CD14-positive monocyte (primary cell): Measurements from ENCODE around the gene LARP4B. TPM values are rescaled to one million over a fixed set of nuclear protein-coding genes. Genes with fewer than 3 reads are reported as not detected.

Experiments used
- DNase-seq, 3 donors: peaks; one replicate each; pipeline ENCODE4 v3.0.0-alpha.2; 2011 to 2022
- H2AFZ ChIP-seq: 2 replicates; pipeline ENCODE4 v1.6.0; 2012; ENCODE audit warnings: mild to moderate bottlenecking, low read depth, low read length, inconsistent platforms; ENCODE audit not compliant: insufficient read depth, poor library complexity, severe bottlenecking
- H3K27ac ChIP-seq, 2 donors: 1 replicate in 1 of 2; 2 replicates in 1 of 2; pipeline ENCODE4 v1.5.1; 2012 to 2013; ENCODE audit warnings: low read length in 2 of 2, control low read depth in 1 of 2, inconsistent platforms in 1 of 2, low read depth in 1 of 2, mild to moderate bottlenecking in 1 of 2
- H3K27me3 ChIP-seq, 2 donors: one replicate each; pipeline versions ENCODE4 v1.6.0 to v1.6.1; 2011 to 2013; ENCODE audit warnings: low read length in 2 of 2; ENCODE audit not compliant: control insufficient read depth in 2 of 2, insufficient read depth in 2 of 2
- H3K36me3 ChIP-seq, 2 donors: replicated peaks in 1 of 2; 1 replicate in 1 of 2; 2 replicates in 1 of 2; pipeline versions ENCODE4 v1.5.1 to v1.6.1; 2012 to 2013; ENCODE audit warnings: low read length in 2 of 2, control low read depth in 1 of 2, inconsistent platforms in 1 of 2, mild to moderate bottlenecking in 1 of 2; ENCODE audit not compliant: insufficient read depth in 2 of 2, control insufficient read depth in 1 of 2
- H3K4me1 ChIP-seq, 2 donors: 1 replicate in 1 of 2; 2 replicates in 1 of 2; pipeline versions ENCODE4 v1.5.1 to v1.6.1; 2012 to 2013; ENCODE audit warnings: low read length in 2 of 2, control low read depth in 1 of 2, inconsistent platforms in 1 of 2, mild to moderate bottlenecking in 1 of 2, moderate library complexity in 1 of 2; ENCODE audit not compliant: insufficient read depth in 2 of 2, control insufficient read depth in 1 of 2
- H3K4me2 ChIP-seq: replicated peaks from 2 replicates; pipeline ENCODE3; 2012; ENCODE audit warnings: low read length, moderate library complexity, mild to moderate bottlenecking; ENCODE audit not compliant: poor library complexity, severe bottlenecking; ENCODE audit errors: extremely low read depth
- H3K4me3 ChIP-seq, 3 experiments: fragments of 200-600 bp in 1 of 3; sonication (generic) in 1 of 3; replicated peaks in 1 of 3; 1 replicate in 2 of 3; 2 replicates in 1 of 3; pipeline ENCODE4 v1.5.1; 2011 to 2013; ENCODE audit warnings: low read length in 3 of 3, mild to moderate bottlenecking in 3 of 3, control low read depth in 2 of 3, low read depth in 2 of 3, inconsistent platforms in 1 of 3, moderate library complexity in 1 of 3
- H3K79me2 ChIP-seq: 2 replicates; pipeline ENCODE4 v1.6.0; 2012; ENCODE audit warnings: mild to moderate bottlenecking, control low read depth, inconsistent platforms, low read length, moderate library complexity; ENCODE audit not compliant: insufficient read depth
- H3K9ac ChIP-seq: 2 replicates; pipeline ENCODE4 v1.6.0; 2017; ENCODE audit warnings: low read length, mild to moderate bottlenecking; ENCODE audit not compliant: insufficient read depth, poor library complexity, severe bottlenecking
- H3K9me3 ChIP-seq, 2 donors: replicated peaks in 1 of 2; 1 replicate in 1 of 2; 2 replicates in 1 of 2; pipeline versions ENCODE4 v1.5.1 to v1.6.1; 2012 to 2013; ENCODE audit warnings: low read length in 2 of 2, control low read depth in 1 of 2; ENCODE audit not compliant: control insufficient read depth in 1 of 2, insufficient read depth in 1 of 2
- H4K20me1 ChIP-seq: 2 replicates; pipeline ENCODE4 v1.6.0; 2012; ENCODE audit warnings: mild to moderate bottlenecking, low read length, control low read depth, moderate library complexity; ENCODE audit not compliant: insufficient read depth
- H3K27ac Mint-ChIP-seq, 7 donors: one replicate each; pipeline ENCODE4 v1.8.0; 2020; ENCODE audit warnings: mild to moderate bottlenecking in 7 of 7, mixed read lengths in 7 of 7, moderate library complexity in 6 of 7, inconsistent platforms in 2 of 7
- H3K27me3 Mint-ChIP-seq, 3 donors: one replicate each; pipeline ENCODE4 v1.8.0; 2021 to 2022; ENCODE audit warnings: low read depth in 3 of 3, mild to moderate bottlenecking in 3 of 3, mixed read lengths in 3 of 3, moderate library complexity in 3 of 3, inconsistent platforms in 1 of 3
- H3K36me3 Mint-ChIP-seq, 2 donors: one replicate each; pipeline ENCODE4 v1.8.0; 2020; ENCODE audit warnings: mixed read lengths in 2 of 2, inconsistent platforms in 1 of 2, mild to moderate bottlenecking in 1 of 2
- H3K4me1 Mint-ChIP-seq: one replicate; pipeline ENCODE4 v1.8.0; 2020; ENCODE audit warnings: mild to moderate bottlenecking, mixed read lengths
- H3K4me3 Mint-ChIP-seq, 2 donors: one replicate each; pipeline ENCODE4 v1.8.0; 2020; ENCODE audit warnings: mild to moderate bottlenecking in 2 of 2, mixed read lengths in 2 of 2, moderate library complexity in 1 of 2
- H3K9me3 Mint-ChIP-seq, 7 donors: one replicate each; pipeline ENCODE4 v1.8.0; 2020 to 2022; ENCODE audit warnings: mixed read lengths in 7 of 7, mild to moderate bottlenecking in 6 of 7, moderate library complexity in 6 of 7, inconsistent platforms in 2 of 7
- WGBS: methylation state at CpG from one replicate; pipeline ENCODE4 v1.1.5; 2013; ENCODE audit warnings: missing lambda C conversion rate; ENCODE audit not compliant: insufficient coverage; 5-methylcytosine and 5-hydroxymethylcytosine counted together
- intact Hi-C, 2 donors: fragments of 100-400 bp; cut with micrococcal nuclease; formaldehyde crosslinking; loops; one replicate each; pipeline versions ENCODE4 v1.15.0 to v1.15.1; 2023
- polyA plus RNA-seq, 3 donors: library from polyadenylated mRNA; depleted of rRNA in 1 of 3; unstranded in 2 of 3; stranded (reverse) in 1 of 3; fragments of 300-500 nt in 2 of 3; fragments of >200 nt in 1 of 3; fragmentation: Illumina TruSeq in 2 of 3; gene quantifications; 1 replicate in 2 of 3; 2 replicates in 1 of 3; pipeline ENCODE4 v1.2.3, GENCODE V29; 2012 to 2021
- TF ChIP-seq, protein P1 (sequence below): fragments of 200-600 bp; IDR thresholded peaks from one replicate; pipeline ENCODE4 v1.8.0; 2022; ENCODE audit warnings: antibody characterized with exemption, mild to moderate bottlenecking

LARP4B gene
- polyA plus RNA-seq, 3 donors: 17.2 to 52.3 (median 33.0) TPM

DNA sequence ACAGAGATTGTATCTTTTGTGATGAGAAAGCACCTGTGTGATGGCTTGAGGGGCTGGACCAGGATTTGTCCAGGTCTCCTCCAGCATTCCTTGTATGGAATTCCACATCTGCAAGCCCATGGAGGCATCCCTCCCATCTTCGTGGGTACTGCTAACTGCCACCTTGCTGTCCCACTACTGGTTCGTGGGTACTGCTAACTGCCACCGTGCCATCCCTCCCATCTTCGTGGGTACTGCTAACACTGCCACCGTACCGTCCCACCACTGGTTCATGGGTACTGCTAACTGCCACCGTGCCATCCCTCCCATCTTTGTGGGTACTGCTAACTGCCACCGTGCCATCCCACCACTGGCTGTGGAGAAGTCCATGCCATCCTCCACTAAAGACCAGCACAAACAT lies 111.7 kb downstream of the LARP4B start:
- Histone ChIP-seq H3K9ac (no peak overlapping the region), H3K4me1 (peaks cover 23 to 26% of the 10 kb centered on the region in 2 donors), H3K4me2 (no peak overlapping the region), H3K27ac (peak overlapping the region in 1 of 2 donors; percentile 21), H3K9me3 (no peaks in the 10 kb centered on the region), H3K36me3 (peaks cover 80 to 99% of the 10 kb centered on the region in 2 donors), H3K79me2 (no peaks in the 10 kb centered on the region), H3K4me3 (no peak overlapping the region), H3K27me3 (no peaks in the 10 kb centered on the region), H2AFZ (no peak overlapping the region), H4K20me1 (peaks cover 56% of the 10 kb centered on the region)
- DNase-seq: no peak
- 94% methylated on average over 8 of the region's 8 CpGs for WGBS
- peaks cover 77 to 90% of the 10 kb centered on the region in 2 donors for H3K36me3 Mint-ChIP-seq
- intact Hi-C loops: no loop called here
- TF ChIP-seq, protein P1, sequence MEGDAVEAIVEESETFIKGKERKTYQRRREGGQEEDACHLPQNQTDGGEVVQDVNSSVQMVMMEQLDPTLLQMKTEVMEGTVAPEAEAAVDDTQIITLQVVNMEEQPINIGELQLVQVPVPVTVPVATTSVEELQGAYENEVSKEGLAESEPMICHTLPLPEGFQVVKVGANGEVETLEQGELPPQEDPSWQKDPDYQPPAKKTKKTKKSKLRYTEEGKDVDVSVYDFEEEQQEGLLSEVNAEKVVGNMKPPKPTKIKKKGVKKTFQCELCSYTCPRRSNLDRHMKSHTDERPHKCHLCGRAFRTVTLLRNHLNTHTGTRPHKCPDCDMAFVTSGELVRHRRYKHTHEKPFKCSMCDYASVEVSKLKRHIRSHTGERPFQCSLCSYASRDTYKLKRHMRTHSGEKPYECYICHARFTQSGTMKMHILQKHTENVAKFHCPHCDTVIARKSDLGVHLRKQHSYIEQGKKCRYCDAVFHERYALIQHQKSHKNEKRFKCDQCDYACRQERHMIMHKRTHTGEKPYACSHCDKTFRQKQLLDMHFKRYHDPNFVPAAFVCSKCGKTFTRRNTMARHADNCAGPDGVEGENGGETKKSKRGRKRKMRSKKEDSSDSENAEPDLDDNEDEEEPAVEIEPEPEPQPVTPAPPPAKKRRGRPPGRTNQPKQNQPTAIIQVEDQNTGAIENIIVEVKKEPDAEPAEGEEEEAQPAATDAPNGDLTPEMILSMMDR: no peak
- H3K27ac Mint-ChIP-seq: peak overlapping the region in 3 of 7 donors; percentile 16 to 73 (median 24)
- H3K4me3 Mint-ChIP-seq: no peak overlapping the region
- peaks cover 0 to 2% (median 1%) of the 10 kb centered on the region in 3 donors for H3K27me3 Mint-ChIP-seq
- peaks cover 42% of the 10 kb centered on the region for H3K4me1 Mint-ChIP-seq
- peaks cover 0 to 2% (median 0%) of the 10 kb centered on the region in 7 donors for H3K9me3 Mint-ChIP-seq

DNA sequence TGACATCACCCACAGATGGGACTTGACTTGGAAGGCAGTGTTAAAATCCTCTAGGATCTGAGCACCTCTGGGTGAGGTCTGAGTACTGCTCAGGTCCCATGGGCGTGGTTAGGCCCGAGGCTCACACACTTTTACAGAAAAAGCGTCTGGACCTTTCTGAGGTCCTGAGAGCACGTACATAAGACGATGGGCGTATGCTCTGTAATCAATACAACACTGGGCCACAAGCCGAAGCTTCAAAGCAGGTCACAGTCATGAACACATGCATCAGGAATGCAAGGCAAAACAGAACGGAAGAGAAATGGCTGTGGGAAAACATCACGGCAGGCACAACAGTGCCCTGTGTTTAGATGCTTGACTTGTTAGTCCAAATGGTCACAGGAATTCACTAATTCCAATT lies 112.2 kb downstream of the LARP4B start:
- intact Hi-C loops: no loop called here
- H3K36me3 Mint-ChIP-seq: peaks cover 78 to 92% of the 10 kb centered on the region in 2 donors

More for the DNA sequence above, 112.2 kb downstream of the LARP4B start:
- no peaks in the 10 kb centered on the region for H3K9me3 ChIP-seq
- 98% methylated on average over 7 of the region's 9 CpGs for WGBS
- H4K20me1 ChIP-seq: peaks cover 52% of the 10 kb centered on the region
- peaks cover 23 to 26% of the 10 kb centered on the region in 2 donors for H3K4me1 ChIP-seq
- no peak for DNase-seq
- peaks cover 0 to 2% (median 1%) of the 10 kb centered on the region in 3 donors for H3K27me3 Mint-ChIP-seq
- H3K4me1 Mint-ChIP-seq: peaks cover 42% of the 10 kb centered on the region
- no peak overlapping the region for H2AFZ ChIP-seq
- H3K79me2 ChIP-seq: no peaks in the 10 kb centered on the region
- no peak overlapping the region for H3K9ac ChIP-seq
- no peak overlapping the region for H3K4me2 ChIP-seq
- no peaks in the 10 kb centered on the region for H3K27me3 ChIP-seq
- TF ChIP-seq, protein P1: no peak
- H3K27ac ChIP-seq: peak overlapping the region in 1 of 2 donors; percentile 21
- peaks cover 80 to 99% of the 10 kb centered on the region in 2 donors for H3K36me3 ChIP-seq
- H3K4me3 ChIP-seq: no peak overlapping the region
- no peak overlapping the region for H3K4me3 Mint-ChIP-seq
- H3K9me3 Mint-ChIP-seq: peaks cover 0 to 2% (median 0%) of the 10 kb centered on the region in 7 donors
- peak overlapping the region in 4 of 7 donors; percentile 68 to 83 (median 72) for H3K27ac Mint-ChIP-seq
